OCI-LY1 (cell line): ENCODE measurements around the gene LHX3.

ENCODE experiments used
- H2AFZ ChIP-seq: fragments of 200-600 bp; sonication (generic), shearing (Covaris generic); 2 replicates; pipeline ENCODE4 v1.6.0; 2014; ENCODE audit warnings: antibody characterized with exemption, mild to moderate bottlenecking, low read length
- H3F3A ChIP-seq: fragments of 200-600 bp; sonication (generic), shearing (Covaris generic); 2 replicates; pipeline ENCODE4 v1.6.0; 2014; ENCODE audit warnings: mild to moderate bottlenecking, antibody characterized with exemption, low read length, moderate library complexity; ENCODE audit not compliant: insufficient read depth
- H3K27ac ChIP-seq: fragments of 200-600 bp; sonication (generic); 2 replicates; pipeline ENCODE4 v1.5.1; 2014; ENCODE audit warnings: low read length, mixed run types, mild to moderate bottlenecking, low read depth; ENCODE audit not compliant: poor library complexity, severe bottlenecking
- H3K27me3 ChIP-seq: fragments of 200-600 bp; sonication (generic); 2 replicates; pipeline ENCODE4 v1.6.0; 2014; ENCODE audit warnings: antibody characterized with exemption, mild to moderate bottlenecking, low read length, moderate library complexity; ENCODE audit not compliant: insufficient read depth
- H3K36me3 ChIP-seq: fragments of 200-600 bp; sonication (generic); 2 replicates; pipeline ENCODE4 v1.6.1; 2014; ENCODE audit warnings: mild to moderate bottlenecking, antibody characterized with exemption, low read length, moderate library complexity, mixed read lengths; ENCODE audit not compliant: insufficient read depth
- H3K4me1 ChIP-seq: fragments of 200-600 bp; sonication (generic); 2 replicates; pipeline ENCODE4 v1.5.1; 2014; ENCODE audit warnings: mild to moderate bottlenecking, low read length, moderate library complexity; ENCODE audit not compliant: insufficient read depth, severe bottlenecking
- H3K4me2 ChIP-seq: fragments of 200-600 bp; sonication (generic), shearing (Covaris generic); 2 replicates; pipeline ENCODE4 v1.6.1; 2014; ENCODE audit warnings: low read length
- H3K4me3 ChIP-seq: fragments of 200-600 bp; sonication (generic); 2 replicates; pipeline ENCODE4 v1.5.1; 2014; ENCODE audit warnings: low read length, low read depth, mild to moderate bottlenecking, mixed read lengths; ENCODE audit not compliant: poor library complexity, severe bottlenecking
- H3K79me2 ChIP-seq: fragments of 200-600 bp; shearing (Covaris generic); 2 replicates; pipeline ENCODE4 v1.6.1; 2016; ENCODE audit warnings: mixed run types, low read length, mixed read lengths; ENCODE audit not compliant: insufficient read depth
- H3K9ac ChIP-seq: fragments of 200-600 bp; sonication (generic), shearing (Covaris generic); 2 replicates; pipeline ENCODE4 v1.6.1; 2014; ENCODE audit warnings: mild to moderate bottlenecking, low read length, mixed read lengths
- H3K9me2 ChIP-seq: fragments of 200-600 bp; sonication (generic), shearing (Covaris generic); 2 replicates; pipeline ENCODE4 v1.6.1; 2014; ENCODE audit warnings: low read depth, mild to moderate bottlenecking, low read length, mixed read lengths
- H3K9me3 ChIP-seq: fragments of 200-600 bp; shearing (Covaris generic); 2 replicates; pipeline ENCODE4 v1.6.1; 2014; ENCODE audit warnings: low read length, mixed read lengths
- H4K20me1 ChIP-seq: fragments of 200-600 bp; sonication (generic), shearing (Covaris generic); 2 replicates; pipeline ENCODE4 v1.6.0; 2016; ENCODE audit warnings: mild to moderate bottlenecking, low read length; ENCODE audit not compliant: insufficient read depth
- EZH2 ChIP-seq: fragments of 200-600 bp; sonication (generic), shearing (Covaris generic); IDR thresholded peaks from 2 replicates; pipeline ENCODE4 v1.8.0; 2017; ENCODE audit warnings: borderline replicate concordance, mixed run types, mild to moderate bottlenecking, antibody characterized with exemption, low read length, moderate library complexity, mixed read lengths
- TF ChIP-seq, protein P1 (sequence below): fragments of 200-600 bp; sonication (generic), shearing (Covaris generic); IDR thresholded peaks from 2 replicates; pipeline ENCODE4 v1.5.1; 2017; ENCODE audit warnings: mild to moderate bottlenecking, antibody characterized with exemption, low read length, moderate library complexity, mixed read lengths

LHX3 gene

DNA sequence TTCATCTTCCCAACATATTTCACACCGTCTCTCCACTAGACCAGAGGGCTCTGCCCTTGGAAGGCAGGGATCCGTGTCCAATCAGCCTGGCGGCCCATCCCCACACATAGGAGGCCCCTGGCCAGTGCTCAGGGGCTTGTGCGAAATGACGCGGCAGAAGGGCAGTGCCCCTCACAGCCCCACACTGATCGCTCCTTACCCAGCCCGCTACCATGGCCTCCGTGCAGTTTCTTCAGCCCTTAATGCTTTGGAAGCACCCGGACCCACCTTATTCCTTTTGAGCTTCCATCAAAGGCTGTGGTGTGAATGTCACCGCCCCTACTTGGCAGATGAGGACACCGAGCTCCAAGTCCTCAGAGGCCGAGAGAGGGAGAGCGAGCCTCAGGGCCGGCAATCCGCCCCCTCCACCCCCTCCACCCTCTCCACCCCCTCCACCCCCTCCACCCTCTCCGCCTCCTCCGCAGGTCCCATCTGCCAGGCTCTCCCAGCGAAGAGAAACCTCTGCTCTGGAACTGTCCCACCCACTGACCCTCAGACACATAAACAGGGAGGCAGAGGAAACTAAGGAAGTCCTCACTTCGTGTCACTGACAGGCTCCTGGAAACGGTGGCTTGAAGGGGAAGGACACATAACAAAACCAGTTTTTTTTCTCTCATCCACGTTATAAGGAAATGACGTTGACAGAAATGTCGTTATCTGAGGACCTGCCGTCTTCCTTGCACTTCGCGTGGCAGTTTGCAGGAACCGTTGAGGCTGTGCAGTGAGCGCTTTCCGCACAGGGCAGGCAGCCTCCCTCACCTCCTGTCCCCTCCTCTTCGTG is 26.8 kb upstream of the LHX3 start:
- H3K4me2 ChIP-seq, result no peak overlapping the region
- no peak overlapping the region for H3K9ac ChIP-seq

DNA sequence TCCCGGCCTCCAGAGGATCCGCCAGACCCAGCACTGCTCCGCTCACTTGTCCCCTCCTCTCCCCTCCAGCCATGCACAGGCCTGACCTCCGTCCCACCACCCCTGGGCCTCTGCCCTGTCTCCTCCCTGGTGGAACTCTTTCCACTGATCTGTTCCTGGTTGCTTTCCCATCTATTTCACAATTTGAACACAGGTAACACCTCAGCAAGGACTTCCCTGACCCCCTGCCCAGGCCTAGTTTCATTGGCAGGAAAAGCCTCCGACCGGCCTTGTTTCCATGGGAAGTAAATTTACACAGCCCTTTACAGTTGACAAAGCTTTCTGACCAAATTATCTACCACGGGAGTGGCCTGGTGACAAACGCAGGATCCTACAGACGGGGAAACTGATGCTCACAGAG is 25.8 kb upstream of the LHX3 start:
- Histone ChIP-seq H3F3A (no peaks in the 10 kb centered on the region), H3K27ac (no peak overlapping the region), H3K27me3 (no peaks in the 10 kb centered on the region), H3K4me3 (no peak overlapping the region), H3K9me3 (no peaks in the 10 kb centered on the region), H3K9me2 (no peaks in the 10 kb centered on the region), H3K36me3 (peaks cover 52% of the 10 kb centered on the region), H4K20me1 (no peaks in the 10 kb centered on the region), H2AFZ (no peak overlapping the region), H3K4me1 (peaks cover 60% of the 10 kb centered on the region), H3K9ac (no peak overlapping the region), H3K4me2 (no peak overlapping the region), H3K79me2 (peaks cover 3% of the 10 kb centered on the region; the same call in 1 of the 2 replicates)
- no peak for TF ChIP-seq EZH2
- TF ChIP-seq, protein P1, sequence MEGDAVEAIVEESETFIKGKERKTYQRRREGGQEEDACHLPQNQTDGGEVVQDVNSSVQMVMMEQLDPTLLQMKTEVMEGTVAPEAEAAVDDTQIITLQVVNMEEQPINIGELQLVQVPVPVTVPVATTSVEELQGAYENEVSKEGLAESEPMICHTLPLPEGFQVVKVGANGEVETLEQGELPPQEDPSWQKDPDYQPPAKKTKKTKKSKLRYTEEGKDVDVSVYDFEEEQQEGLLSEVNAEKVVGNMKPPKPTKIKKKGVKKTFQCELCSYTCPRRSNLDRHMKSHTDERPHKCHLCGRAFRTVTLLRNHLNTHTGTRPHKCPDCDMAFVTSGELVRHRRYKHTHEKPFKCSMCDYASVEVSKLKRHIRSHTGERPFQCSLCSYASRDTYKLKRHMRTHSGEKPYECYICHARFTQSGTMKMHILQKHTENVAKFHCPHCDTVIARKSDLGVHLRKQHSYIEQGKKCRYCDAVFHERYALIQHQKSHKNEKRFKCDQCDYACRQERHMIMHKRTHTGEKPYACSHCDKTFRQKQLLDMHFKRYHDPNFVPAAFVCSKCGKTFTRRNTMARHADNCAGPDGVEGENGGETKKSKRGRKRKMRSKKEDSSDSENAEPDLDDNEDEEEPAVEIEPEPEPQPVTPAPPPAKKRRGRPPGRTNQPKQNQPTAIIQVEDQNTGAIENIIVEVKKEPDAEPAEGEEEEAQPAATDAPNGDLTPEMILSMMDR, result no peak

More for the DNA sequence above, 26.8 kb upstream of the LHX3 start:
- no peak overlapping the region for H3K4me3 ChIP-seq
- no peak overlapping the region for H2AFZ ChIP-seq
- TF ChIP-seq EZH2, result no peak
- TF ChIP-seq, protein P1, result no peak
- H3K27me3 ChIP-seq, result no peaks in the 10 kb centered on the region
- H3K36me3 ChIP-seq, result peaks cover 61% of the 10 kb centered on the region
- H3F3A ChIP-seq, result no peaks in the 10 kb centered on the region
- H3K79me2 ChIP-seq, result peaks cover 3% of the 10 kb centered on the region; the same call in 1 of the 2 replicates
- peaks cover 51% of the 10 kb centered on the region for H3K4me1 ChIP-seq
- no peak overlapping the region for H3K27ac ChIP-seq
- no peaks in the 10 kb centered on the region for H3K9me2 ChIP-seq
- no peaks in the 10 kb centered on the region for H3K9me3 ChIP-seq
- no peaks in the 10 kb centered on the region for H4K20me1 ChIP-seq

DNA sequence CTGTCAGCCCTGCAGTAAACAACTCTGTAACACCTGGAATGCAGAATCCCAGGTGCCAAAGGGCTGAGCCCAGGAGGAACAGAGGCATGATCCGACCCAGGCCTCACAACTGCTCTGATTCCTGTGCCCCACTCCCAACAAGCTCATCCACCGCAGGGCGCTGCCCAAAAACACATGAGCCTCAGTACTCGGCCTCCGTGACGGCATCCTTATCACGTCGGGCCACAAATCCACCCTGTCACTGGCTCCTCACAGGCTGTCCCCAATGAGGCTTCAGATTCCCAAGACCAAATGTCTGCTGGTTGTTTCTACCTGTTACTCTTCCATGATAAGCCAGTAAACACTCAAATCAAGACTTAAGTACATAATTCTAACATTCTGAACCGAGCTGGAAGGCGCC is 25.4 kb upstream of the LHX3 start:
- Histone ChIP-seq H3K27ac (no peak overlapping the region), H3K4me2 (no peak overlapping the region), H3K27me3 (no peaks in the 10 kb centered on the region), H3K9ac (no peak overlapping the region), H3K4me1 (peaks cover 64% of the 10 kb centered on the region), H2AFZ (no peak overlapping the region), H3F3A (no peaks in the 10 kb centered on the region), H3K9me2 (no peaks in the 10 kb centered on the region), H4K20me1 (no peaks in the 10 kb centered on the region), H3K36me3 (peaks cover 48% of the 10 kb centered on the region), H3K79me2 (peaks cover 3% of the 10 kb centered on the region; the same call in 1 of the 2 replicates), H3K9me3 (no peaks in the 10 kb centered on the region), H3K4me3 (no peak overlapping the region)
- TF ChIP-seq, protein P1, result no peak
- TF ChIP-seq EZH2, result no peak
